ENCODE measurements around the gene TCEAL6. TPM values are rescaled to one million over a fixed set of nuclear protein-coding genes. Genes with fewer than 3 reads are reported as not detected.
"Not testable (repeated sequence)": the region's sequence is repeated elsewhere in the genome, so short reads cannot be mapped to it uniquely, and the experiment has no call there.

The TCEAL6 gene
- not detected in 2 replicates for total RNA-seq (2014; rRNA removed; shearing (Covaris generic))

- not testable (repeated sequence) for DNase-seq (ENCODE audit: low spot score)
These were observed at the start of gene TCEAL6 for GRCh38 chrX:102142274-102142673. TSS of gene TCEAL6 (minus strand) at chrX:102142481.

- no peak for DNase-seq (ENCODE audit: low spot score)
These were observed 43.9 kb upstream of the TCEAL6 start for GRCh38 chrX:102185967-102186720.

GRCh38 chrX:102155806-102156179 lies 13.5 kb upstream of the TCEAL6 start, which contains the start of gene BEX5:
TSS of gene BEX5 (minus strand) at chrX:102155977. CDS start at chrX:102154265, 1,712 bp downstream.
- DNase-seq (ENCODE audit: low spot score): peak; percentile 44

- no peak for DNase-seq (ENCODE audit: low spot score)
These were observed 12.9 kb upstream of the TCEAL6 start for GRCh38 chrX:102154900-102155805.

GRCh38 chrX:102154218-102154860 lies 12.1 kb upstream of the TCEAL6 start:
- DNase-seq (ENCODE audit: low spot score): no peak

GRCh38 chrX:102141631-102142030 lies 650 bp downstream of the TCEAL6 start:
- not testable (repeated sequence) for DNase-seq (ENCODE audit: low spot score)

- DNase-seq (ENCODE audit: low spot score): not testable (repeated sequence)
These were observed 1.4 kb downstream of the TCEAL6 start for GRCh38 chrX:102140876-102141275.

- no peak for DNase-seq (ENCODE audit: low spot score)
These were observed 4.2 kb downstream of the TCEAL6 start for GRCh38 chrX:102138064-102138463.

- no peak for DNase-seq (ENCODE audit: low spot score)
These were observed 12.8 kb downstream of the TCEAL6 start for GRCh38 chrX:102129473-102129872.

- no peak for DNase-seq (ENCODE audit: low spot score)
These were observed 15.4 kb downstream of the TCEAL6 start for GRCh38 chrX:102126863-102127262.

GRCh38 chrX:102126080-102126818 lies 16.0 kb downstream of the TCEAL6 start:
- not testable (repeated sequence) for DNase-seq (ENCODE audit: low spot score)

GRCh38 chrX:102125436-102125835 lies 16.8 kb downstream of the TCEAL6 start, which contains the start of gene TCEAL2:
TSS of gene TCEAL2 (plus strand) at chrX:102125679. CDS start at chrX:102126831, 1,152 bp downstream.
- not testable (repeated sequence) for DNase-seq (ENCODE audit: low spot score)

- not testable (repeated sequence) for DNase-seq (ENCODE audit: low spot score)
These were observed 17.3 kb downstream of the TCEAL6 start for GRCh38 chrX:102125014-102125413.

GRCh38 chrX:102115748-102116147 lies 26.5 kb downstream of the TCEAL6 start:
- DNase-seq (ENCODE audit: low spot score): no peak

GRCh38 chrX:102113367-102113766 lies 28.9 kb downstream of the TCEAL6 start:
- DNase-seq (ENCODE audit: low spot score): no peak

Other genes with a start within 250 kb of the TCEAL6 start
- 0.37 and 1.2 TPM in 2 replicates for gene ZMAT1, start 210.5 kb downstream of the TCEAL6 start, total RNA-seq (2014; rRNA removed; shearing (Covaris generic))
- 2.6 and 3.8 TPM in 2 replicates for gene TCEAL2, start 16.8 kb downstream of the TCEAL6 start, total RNA-seq (2014; rRNA removed; shearing (Covaris generic))
- 1.3 TPM in 1 of 2 replicates, not detected in the other for gene BEX5, start 13.5 kb upstream of the TCEAL6 start, total RNA-seq (2014; rRNA removed; shearing (Covaris generic))
- 0.06 TPM in 1 of 2 replicates, not detected in the other for gene TCP11X1, start 72.8 kb upstream of the TCEAL6 start, total RNA-seq (2014; rRNA removed; shearing (Covaris generic))
- gene NXF2, start 104.7 kb upstream of the TCEAL6 start, total RNA-seq (2014; rRNA removed; shearing (Covaris generic)): 0.15 TPM in 1 of 2 replicates, not detected in the other